Measurements from ENCODE around the gene SPNS2.

Gene SPNS2

GRCh38 chr17:4519361-4519788 is 20.7 kb downstream of the SPNS2 start:
- no peak overlapping the region for H3K27ac ChIP-seq
- TF ChIP-seq CTCF (conservative IDR thresholded peaks at IDR 0.05), result no peak

- TF ChIP-seq CTCF (conservative IDR thresholded peaks at IDR 0.05), result no peak
- no peak overlapping the region; the same call in 1 of the 2 replicates for H3K27ac ChIP-seq
Measured at GRCh38 chr17:4520060-4520893, 21.6 kb downstream of the SPNS2 start.

- TF ChIP-seq CTCF (conservative IDR thresholded peaks at IDR 0.05), result no peak
- peak overlapping the region; percentile 42 for H3K27ac ChIP-seq
Measured at GRCh38 chr17:4520894-4521600, 22.4 kb downstream of the SPNS2 start.

GRCh38 chr17:4522661-4523060 is 24.0 kb downstream of the SPNS2 start:
- TF ChIP-seq CTCF (conservative IDR thresholded peaks at IDR 0.05), result no peak
- H3K27ac ChIP-seq, result no peak overlapping the region

GRCh38 chr17:4523946-4524345 is 25.3 kb downstream of the SPNS2 start:
- TF ChIP-seq CTCF (conservative IDR thresholded peaks at IDR 0.05), result no peak
- H3K27ac ChIP-seq, result no peak overlapping the region

GRCh38 chr17:4525691-4526397 is 27.2 kb downstream of the SPNS2 start:
- H3K27ac ChIP-seq, result no peak overlapping the region
- no peak for TF ChIP-seq CTCF (conservative IDR thresholded peaks at IDR 0.05)

GRCh38 chr17:4527134-4527533 is 28.5 kb downstream of the SPNS2 start:
- no peak overlapping the region for H3K27ac ChIP-seq
- TF ChIP-seq CTCF (conservative IDR thresholded peaks at IDR 0.05), result no peak

Data from VCaP (cell line).